ENCODE data around the gene RUFY3.
"Not testable (repeated sequence)": the region's sequence is repeated elsewhere in the genome, so short reads cannot be mapped to it uniquely, and the experiment has no call there.

Gene RUFY3

DNA sequence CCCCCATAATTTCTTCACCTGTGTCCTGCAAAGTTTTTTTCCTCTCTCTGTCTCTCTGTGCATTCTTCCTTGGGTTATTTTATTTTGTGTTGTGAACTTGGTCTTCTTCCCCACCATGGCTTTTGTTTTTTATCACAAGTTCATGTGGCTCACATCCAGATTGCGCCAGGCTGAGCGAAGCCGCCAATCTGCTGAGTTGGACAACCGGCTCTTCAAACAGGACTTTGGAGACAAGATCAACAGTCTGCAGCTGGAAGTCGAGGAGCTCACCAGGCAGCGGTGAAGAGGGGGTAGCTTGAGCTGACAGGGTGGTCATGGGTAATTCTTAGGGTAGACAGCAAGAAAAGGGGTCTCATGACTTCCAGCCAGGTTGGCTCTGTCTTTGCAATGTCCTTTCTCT, 71.9 kb downstream of the RUFY3 start:
- no peak for DNase-seq

GRCh38 chr4:70801265-70801809, 79.6 kb downstream of the RUFY3 start:
- DNase-seq = no peak

GRCh38 chr4:70802928-70803580, 81.3 kb downstream of the RUFY3 start:
- peak; percentile 17 for DNase-seq

DNA sequence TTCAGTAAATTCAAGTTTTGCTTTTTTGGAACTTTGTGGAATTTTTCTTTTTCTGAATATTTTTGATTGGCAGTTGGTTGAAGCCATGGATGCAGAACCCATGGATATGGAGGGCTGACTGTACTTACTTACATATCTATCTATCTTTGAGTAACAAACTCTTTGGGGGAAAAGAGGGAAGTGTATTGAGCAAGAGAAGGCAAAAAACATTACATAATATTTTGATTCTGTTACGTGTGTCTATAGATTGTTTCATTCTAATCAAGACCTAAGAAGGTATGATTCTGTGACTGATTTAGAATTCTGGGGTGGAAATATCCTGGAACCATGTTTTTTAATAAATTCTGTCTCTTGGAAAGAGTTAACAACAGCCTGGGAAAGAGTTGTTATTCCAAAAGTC, 86.4 kb downstream of the RUFY3 start:
- no peak for DNase-seq

DNA sequence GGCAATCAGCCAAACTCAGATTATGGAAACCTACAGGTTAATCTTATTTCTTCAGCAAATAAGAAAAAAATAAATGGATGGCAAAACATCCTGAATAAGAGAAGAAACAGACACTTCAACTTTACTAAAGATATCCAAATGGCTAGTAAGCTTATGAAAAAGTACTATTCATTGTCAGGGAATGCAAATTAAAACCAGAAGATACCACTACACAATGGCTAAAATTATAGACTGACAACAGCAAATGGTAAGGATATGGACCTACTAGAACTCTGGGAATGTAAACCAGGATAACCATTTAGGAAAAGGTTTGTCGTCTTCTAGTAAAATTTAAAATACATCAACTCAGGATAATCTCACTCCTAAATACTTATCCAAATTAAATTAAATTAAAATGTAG, 93.6 kb downstream of the RUFY3 start:
- DNase-seq = no peak

- DNase-seq = no peak
Observed at GRCh38 chr4:70816894-70817293, 95.1 kb downstream of the RUFY3 start.

DNA sequence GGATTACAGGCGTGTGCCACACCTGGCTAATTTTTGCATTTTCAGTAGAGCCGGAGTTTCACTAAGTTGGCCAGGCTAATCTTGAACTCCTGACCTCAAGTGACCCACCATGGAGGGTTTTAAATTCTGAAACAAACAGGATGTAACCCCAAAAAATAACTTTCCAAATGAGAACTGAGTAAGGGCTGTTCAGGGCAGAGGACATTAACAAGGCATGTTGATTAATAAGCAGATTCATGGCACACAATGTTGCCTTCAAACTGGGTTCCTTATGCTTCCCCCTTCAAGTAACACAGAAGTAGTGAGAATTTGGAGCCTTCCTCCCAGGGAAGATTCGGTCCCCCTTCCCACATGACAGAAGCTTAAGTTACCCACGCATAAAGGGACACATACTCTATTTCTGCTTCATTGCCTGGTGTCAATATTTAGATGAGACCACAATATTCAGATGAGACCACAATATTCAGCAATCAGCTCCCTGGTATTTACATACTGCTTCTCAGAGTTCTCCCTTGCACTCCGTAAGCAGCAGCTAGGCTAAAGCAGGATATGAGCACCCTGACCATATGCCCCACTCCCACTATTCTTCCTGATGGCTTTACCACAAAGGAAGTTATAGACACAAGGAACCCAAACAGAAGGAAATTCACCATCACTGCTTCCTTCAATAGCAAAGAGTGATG, 96.5 kb downstream of the RUFY3 start:
- no peak for DNase-seq

GRCh38 chr4:70818921-70819320, 97.2 kb downstream of the RUFY3 start:
- no peak for DNase-seq

GRCh38 chr4:70829015-70829414, 107.3 kb downstream of the RUFY3 start:
- DNase-seq = no peak

- no peak for DNase-seq
Observed at GRCh38 chr4:70829492-70829891, 107.7 kb downstream of the RUFY3 start.

DNA sequence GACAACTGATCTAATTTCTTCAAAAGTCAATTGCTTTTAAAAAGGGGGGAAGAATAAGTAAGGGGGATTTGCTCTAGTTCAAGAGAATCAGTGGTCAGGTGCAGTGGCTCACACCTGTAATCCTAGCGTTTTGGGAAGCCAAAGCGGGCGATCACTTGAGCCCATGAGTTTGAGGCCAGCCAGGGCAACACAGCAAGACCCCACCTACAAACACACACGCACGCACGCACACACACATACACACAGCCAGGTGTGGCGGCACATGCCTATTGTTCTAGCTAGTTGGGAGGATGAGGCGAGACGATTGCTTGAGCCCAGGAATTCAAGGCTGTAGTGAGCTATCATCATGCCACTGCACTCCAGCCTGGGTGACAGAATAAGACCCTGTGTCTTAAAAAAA, 108.3 kb downstream of the RUFY3 start:
- DNase-seq = no peak

DNA sequence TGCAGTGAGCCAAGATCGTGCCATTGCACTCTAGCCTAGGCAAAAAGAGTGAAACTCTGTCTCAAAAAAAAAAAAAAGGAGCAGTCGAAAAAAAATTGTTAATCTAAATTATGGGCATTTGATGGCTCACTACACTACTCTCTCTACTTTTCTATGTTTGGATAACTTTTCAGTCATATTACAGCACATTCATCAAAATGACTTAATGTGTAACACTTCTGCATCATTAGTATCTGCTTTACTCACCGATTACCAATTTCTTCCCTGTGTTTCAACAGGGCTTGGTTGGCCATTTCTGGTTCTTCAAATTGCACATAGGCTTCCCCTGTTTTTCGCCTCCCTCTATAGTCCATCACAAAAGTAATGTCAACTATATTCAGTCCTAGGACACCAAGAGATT, 109.5 kb downstream of the RUFY3 start:
- DNase-seq = no peak

DNA sequence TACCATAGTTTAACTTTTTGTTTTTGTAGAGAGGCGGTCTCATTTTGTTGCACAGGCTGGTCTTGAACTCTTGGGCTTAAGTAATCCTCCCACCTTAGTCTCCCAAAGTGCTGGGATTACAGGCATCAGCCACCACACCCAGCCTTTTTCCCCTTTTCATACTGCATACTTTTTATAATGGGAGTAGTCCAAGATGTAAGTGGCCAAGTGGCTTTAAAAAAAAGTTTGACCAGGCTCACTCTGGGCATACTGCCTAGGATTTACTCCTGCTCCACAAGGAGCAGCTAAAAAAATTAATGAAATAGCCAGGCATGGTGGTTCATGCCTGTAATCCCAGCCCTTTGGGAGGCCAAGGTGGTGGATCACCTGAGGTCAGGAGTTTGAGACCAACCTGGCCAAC, 111.9 kb downstream of the RUFY3 start:
- no peak for DNase-seq

- no peak for DNase-seq
Observed at GRCh38 chr4:70836081-70836480, 114.3 kb downstream of the RUFY3 start.

DNA sequence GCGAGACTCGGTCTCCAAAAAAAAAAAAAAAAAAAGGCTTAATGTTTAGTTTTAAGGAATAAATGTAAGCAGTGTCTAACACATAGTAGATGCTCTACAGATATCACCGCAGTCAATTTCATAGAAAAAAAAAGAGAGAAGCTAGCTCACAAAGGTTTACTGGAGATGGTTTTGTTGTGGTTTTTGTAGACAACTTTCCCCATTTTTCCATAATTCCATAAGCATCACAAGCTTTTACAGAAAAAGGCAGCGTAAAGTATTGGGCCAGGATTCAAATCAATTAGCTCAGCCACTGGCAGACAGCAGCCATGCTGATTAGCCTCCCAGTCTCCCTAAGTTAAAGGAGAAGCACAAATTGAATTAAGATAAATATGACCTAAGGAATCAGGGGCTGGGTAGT, 116.4 kb downstream of the RUFY3 start:
- DNase-seq = no peak

- no peak for DNase-seq
Observed at GRCh38 chr4:70838666-70839588, 117.2 kb downstream of the RUFY3 start.

DNA sequence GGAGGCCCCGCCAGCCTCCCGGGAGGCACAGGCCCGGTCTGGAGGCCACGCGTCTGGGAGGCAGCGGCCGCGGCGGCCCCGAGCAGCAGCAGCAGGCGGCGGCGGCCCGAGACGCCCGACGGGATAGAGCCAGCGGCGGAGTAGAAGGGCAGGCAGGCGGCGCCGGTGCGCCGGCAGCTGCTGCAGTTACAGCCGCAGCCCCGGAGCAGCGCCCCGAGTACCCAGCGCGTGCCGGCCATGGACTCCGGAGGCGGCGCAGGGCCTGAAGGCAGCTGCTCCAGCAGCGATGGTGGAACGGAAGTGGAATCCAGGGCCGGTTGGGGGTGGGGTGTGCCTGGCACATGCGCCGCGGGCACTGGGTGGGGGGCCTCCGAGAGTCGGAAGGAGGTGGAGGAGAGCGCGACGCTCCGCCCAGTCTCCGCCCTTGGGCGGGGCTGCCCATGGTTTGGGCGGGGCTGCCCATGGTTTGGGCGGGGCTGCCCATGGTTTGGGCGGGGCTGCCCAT, 117.9 kb downstream of the RUFY3 start, which contains the start of gene GRSF1:
TSS of gene GRSF1 (minus strand) at position 302 of the 505 bp plus-strand sequence. CDS start at position 239, 63 bp downstream.
- DNase-seq = no peak

DNA sequence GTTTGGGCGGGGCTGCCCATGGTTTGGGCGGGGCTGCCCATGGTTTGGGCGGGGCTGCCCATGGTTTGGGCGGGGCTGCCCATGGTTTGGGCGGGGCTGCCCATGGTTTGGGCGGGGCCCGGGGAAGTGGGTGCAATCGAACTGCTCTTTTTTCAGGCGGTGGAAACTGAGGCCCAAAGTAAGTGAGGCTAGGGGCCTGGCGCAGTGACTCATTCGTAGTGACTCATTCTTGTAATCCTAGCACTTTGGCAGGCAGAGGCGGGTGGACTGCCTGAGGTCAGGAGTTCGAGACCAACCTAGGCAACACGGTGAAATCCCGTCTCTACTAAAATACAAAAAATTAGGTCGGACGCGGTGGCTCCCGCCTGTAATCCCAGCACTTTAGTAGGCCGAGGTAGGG, 118.4 kb downstream of the RUFY3 start:
- not testable (repeated sequence) for DNase-seq

DNA sequence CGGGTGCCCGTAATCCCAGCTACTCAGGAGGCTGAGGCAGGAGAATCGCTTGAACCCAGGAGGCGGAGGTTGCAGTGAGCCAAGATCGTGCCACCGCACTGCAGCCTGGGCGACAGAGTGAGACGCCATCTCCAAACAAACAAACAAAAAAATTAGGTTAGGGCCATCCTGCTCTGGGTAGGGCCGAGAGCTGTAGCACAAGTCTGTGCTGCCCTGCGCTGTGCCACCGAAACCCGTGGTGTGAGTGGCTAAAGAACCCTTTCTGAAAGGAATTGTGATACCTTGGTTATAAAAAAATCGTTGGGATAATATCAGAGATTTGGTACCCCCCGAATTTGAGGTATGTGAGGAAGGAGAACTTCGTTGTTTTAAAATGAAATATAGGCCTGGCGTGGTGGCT, 118.9 kb downstream of the RUFY3 start:
- DNase-seq = not testable (repeated sequence)

- DNase-seq = no peak
Observed at GRCh38 chr4:70841211-70841610, 119.4 kb downstream of the RUFY3 start.

DNA sequence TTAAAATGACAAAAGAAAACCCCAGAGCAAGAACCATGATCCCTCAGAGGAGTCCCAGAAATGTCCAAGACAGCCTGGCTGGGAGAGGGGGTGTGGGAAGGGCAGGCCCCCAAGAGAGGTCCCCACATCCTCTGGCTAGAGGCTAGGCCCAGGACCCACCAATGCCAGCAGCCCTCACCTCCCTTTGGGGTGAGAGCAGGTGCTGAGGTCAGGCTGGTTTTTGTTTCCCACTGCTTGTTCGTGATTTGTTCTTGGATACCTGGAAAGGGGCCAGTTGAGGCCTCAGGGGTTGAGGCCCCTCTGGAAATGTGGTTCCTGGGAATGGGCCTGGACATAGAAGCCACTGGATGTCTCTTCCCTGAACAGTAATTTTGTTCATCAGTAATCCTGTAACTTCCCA, 120.2 kb downstream of the RUFY3 start:
- DNase-seq = no peak

GRCh38 chr4:70842761-70843435, 121.1 kb downstream of the RUFY3 start:
- no peak for DNase-seq

DNA sequence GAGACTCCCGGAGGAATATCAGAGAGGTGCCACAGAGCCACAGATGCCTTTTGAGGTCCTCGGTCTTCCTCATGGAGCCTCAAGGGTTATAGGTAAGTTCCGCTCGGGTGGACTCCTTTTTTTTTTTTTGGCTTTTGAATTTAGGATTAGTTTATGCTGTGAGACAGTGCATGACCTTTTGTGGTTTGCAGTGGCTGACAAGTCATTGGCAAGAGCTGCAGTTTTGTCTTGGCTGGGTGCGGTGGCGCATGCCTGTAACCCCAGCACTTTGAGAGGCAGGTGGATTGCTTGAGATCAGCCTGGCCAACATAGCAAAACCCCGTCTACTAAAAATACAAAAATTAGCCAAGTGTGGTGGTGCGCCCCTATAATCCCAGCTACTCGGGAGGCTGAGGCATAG, 122.4 kb downstream of the RUFY3 start:
- no peak for DNase-seq
